Stimulated activated CD8-positive, alpha-beta memory T cell treated with anti-CD3 and anti-CD28 coated beads, Interleukin-15, amount 100 ng/mL, for 48 hours (primary cell): Measurements from ENCODE around the gene BABAM1.
A peak's percentile ranks its signal among the peaks of the same experiment; 100 is the strongest.
"Not testable (repeated sequence)": the region's sequence is repeated elsewhere in the genome, so short reads cannot be mapped to it uniquely, and the experiment has no call there.

Experiments used
- DNase-seq, 2 donors: peaks; one replicate each; pipeline ENCODE4 v3.0.0-alpha.2; 2020; ENCODE audit warnings: low read depth in 2 of 2

Gene BABAM1

GRCh38 chr19:17268754-17269153 lies 1.5 kb downstream of the BABAM1 start:
- DNase-seq = no peak

- not testable (repeated sequence) for DNase-seq
Observed at GRCh38 chr19:17274892-17275291, 7.6 kb downstream of the BABAM1 start.

DNA sequence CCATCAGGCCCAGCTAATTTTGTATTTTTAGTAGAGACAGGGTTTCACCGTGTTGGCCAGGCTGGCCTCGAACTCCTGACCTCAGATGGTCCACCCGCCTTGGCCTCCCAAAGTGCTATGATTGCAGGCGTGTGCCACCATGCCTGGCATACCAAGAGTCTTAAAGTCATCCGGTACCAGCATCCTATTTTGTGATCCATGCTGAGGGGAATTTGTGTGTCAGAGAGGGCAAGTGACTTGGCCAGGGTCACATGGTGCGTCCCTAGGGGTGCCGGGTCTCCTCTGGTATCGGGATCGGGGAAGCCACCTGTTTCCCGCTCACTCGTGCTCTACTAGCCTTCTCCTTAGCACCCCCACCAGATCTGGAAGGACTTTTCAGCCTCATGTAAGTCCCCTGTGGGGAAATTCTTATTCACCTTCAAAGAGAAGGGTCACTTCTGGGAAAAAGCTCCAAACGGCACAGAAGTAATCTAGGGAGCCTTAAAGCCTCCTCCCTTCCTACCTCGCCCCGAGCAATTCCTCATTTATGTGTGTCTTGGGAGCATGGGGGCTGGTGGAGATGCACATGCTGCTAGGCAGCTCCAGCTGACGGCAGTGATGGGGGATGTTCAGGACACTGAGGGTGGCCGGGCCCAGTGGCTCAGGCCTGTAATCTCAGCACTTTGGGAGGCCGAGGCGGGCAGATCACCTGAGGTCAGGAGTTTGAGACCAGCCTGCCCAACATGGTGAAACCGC lies 8.4 kb downstream of the BABAM1 start:
- no peak for DNase-seq

DNA sequence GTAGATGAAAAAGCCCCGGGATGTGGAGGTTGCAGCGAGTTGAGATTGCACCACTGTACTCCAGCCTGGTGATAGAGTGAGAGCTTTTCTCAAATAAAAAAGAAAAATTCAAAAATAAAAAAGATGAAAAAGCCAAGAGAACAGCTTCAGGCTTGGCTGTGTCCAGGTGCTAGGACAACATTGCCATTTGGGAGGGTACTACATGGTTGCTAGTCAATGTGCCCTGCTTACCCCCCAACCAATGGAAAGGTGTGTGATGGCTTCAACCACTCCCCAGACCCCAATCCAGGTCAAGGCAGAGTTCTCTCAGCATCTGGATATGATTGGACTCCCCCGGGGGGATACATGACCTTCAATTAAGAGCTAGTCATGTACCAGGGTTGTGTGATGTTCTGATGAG lies 12.2 kb downstream of the BABAM1 start:
- DNase-seq = no peak

- DNase-seq = peak; percentile 31 to 58
Observed at GRCh38 chr19:17281391-17282304, 14.4 kb downstream of the BABAM1 start, which contains the start of gene ANKLE1. ANKLE1 (plus strand) TSS chr19:17281901; CDS start chr19:17281921, 20 bp downstream.

- peak; percentile 68 to 70 for DNase-seq
Observed at GRCh38 chr19:17282488-17283125, 15.4 kb downstream of the BABAM1 start.

DNA sequence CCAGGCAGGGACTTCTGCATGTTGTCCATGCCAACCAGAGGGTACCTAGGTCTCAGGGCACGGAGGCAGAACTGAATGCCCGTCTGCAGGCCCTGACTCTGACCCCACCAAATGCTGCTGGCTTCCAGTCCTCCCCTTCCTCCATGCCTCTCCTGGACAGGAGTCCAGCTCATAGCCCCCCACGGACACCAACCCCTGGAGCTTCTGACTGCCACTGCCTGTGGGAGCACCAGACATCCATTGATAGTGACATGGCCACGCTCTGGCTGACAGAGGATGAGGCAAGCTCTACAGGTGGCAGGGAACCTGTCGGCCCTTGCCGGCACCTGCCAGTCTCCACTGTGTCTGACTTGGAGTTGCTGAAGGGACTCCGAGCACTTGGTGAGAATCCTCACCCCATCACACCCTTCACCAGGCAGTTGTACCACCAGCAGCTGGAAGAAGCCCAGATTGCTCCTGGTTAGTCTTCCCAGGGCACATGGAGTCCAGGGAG lies 16.3 kb downstream of the BABAM1 start:
- DNase-seq = no peak

DNA sequence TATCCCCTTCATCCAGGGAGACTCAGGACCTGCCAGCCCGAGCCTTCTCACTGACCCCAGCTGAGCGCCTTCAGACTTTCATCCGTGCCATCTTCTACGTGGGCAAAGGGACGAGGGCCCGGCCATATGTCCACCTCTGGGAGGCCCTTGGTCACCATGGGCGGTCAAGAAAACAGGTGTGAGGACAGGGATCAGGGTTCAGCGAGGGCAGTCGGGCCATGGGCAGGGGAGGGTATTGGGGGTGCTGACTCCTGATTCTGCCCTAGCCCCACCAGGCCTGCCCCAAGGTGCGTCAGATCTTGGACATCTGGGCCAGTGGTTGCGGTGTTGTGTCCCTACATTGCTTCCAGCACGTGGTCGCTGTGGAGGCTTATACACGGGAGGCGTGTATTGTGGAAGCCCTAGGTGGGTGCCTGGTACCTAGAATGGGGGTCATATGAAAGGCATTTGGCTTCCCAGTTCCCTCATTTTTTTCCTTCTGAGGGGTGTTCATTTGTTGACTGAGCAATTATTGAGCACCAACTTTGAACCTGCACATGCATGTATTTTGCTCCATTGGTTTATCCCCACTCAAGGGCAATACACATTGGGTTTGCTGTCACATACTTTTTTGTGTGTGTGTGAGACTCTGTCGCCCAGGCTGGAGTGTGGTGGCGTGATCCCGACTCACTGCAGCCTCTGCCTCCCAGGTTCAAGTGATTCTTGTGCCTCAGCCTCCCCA lies 18.3 kb downstream of the BABAM1 start:
- no peak for DNase-seq

GRCh38 chr19:17286263-17286662 lies 19.0 kb downstream of the BABAM1 start:
- DNase-seq = no peak

DNA sequence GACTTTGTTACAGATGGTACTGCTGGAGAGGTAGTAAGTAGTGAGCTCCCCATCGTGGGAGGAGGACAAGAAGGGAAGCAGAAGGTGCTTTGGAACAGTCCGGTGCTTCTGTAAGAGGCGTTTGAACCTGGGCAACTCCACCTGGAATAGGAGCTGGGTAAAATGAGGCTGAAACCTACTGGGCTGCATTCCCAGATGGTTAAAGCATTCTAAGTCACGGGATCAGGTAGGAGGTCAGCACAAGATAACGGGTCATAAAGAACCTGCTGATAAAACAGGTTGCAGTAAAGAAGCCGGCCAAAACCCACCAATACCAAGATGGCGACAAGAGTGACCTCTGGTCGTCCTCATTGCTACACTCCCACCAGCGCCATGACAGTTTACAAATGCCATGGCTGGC lies 19.5 kb downstream of the BABAM1 start:
- no peak for DNase-seq

DNA sequence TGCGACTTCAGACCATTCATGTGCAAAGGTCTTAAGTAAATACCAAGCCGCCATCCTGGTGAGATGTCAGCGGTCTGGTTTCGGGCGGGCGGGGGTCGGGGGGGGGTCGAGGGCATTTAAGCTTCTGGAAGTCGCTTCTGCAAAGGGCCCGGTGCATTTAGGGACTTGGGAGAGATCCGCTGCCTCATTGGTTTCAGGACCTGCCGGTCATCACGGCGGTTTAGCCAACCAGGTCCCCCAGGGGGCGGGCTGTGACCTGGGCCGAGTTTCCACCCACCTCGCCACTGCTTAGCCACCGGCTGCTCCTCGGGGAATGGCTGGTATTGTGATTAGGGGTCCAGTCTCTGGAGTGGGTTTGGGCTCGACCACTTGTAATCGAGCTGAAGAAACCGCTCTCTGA lies 22.2 kb downstream of the BABAM1 start:
- peak; percentile 44 to 60 for DNase-seq

DNA sequence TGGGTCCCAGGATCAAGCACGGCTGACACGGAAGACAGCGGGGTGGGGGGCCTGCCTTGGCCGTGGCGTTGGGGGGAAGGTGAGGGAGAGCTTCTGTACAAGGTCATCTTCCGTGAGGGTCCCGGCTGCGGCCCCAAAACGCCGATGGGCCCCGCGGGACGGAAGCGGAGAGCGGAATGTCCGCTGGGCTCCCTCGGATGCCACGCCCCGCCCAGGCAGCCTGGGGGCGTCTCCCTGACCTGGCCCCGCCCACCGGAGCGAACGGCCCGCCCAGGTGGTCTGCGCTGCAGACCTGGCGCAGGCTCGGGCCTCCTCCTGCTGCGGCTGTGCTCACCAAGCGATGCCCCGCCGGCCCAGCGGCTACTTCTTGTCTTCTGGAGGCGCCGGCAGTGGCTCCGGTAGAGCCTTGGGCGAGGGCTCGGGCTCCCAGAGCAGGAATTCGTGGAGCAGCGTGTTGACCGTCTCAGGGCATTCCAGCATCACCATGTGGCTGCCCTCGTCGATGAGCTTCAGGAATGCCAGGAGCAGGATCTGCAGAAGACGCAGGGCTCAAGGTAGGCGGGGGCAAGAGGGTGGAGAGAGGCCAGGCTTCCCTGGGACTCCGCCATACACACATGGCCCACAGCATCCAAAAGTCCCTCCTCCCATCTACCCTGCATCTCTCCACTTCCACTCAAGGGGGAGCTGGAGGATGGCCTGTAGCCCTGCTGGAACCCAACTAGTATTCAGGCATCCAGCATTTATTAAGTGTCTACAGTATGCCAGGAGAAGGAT lies 25.2 kb downstream of the BABAM1 start:
- DNase-seq = peak; percentile 74 to 77

- DNase-seq = no peak
Observed at GRCh38 chr19:17293605-17294004, 26.4 kb downstream of the BABAM1 start.

DNA sequence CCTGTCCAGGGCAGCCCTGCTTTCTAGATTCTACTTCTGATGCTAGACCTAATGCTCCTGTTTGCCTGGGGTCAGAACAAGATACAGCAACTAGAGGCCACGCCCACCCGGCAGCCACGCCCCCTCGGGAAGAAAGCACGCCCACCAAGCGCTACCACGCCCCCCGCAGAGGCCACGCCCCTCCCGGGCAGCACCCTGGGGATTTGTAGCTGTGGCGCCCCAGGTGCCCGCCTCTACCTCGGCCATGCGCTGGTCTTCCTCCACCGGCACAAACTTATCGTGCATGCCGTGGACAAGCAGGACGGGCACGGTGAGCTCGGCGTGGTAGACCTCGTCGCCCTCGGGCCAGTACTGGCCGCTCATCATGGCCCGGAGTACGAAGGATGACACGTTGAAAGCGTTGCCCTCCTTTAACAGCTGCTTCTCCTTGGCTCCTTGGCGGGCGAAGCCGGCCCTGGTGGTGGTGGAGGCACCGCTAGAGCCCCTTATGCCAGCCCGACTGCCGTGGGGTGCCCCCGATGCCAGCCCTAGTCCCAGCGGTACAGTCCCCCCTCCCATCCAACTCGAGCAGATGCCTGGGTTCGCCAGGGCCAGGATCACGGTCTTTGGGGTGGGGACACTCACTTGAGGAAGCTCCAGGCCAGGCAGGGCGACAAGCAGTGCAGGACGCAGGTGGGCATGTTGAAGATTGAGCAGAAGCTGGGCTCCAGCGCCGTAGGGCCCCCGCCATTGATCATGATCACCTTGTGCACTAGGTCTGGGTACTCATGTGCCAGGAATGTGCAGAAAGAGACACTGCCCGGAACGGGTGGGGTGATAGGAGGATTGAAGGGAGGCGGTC lies 27.0 kb downstream of the BABAM1 start:
- DNase-seq = peak; percentile 40 to 59

- DNase-seq = not testable (repeated sequence)
Observed at GRCh38 chr19:17295551-17295950, 28.3 kb downstream of the BABAM1 start.

DNA sequence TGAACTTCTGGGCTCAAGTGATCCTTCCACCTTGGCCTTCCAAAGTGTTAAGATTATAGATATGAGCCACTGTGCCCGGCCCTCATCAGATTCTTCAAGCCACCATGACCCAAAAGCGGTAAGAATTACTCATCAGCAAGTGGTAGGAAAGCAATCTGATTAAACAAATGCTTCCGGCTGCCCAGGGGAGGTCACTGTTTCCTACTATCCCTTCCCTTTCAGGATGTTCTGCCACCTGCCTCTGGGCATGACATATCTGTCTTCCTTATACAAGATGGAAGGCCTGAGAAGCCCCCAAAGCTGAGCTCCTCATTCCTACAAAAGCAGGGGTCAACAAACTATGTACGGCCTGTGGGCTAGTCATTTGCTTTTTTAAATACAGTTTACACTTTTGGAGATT lies 29.0 kb downstream of the BABAM1 start:
- no peak for DNase-seq

DNA sequence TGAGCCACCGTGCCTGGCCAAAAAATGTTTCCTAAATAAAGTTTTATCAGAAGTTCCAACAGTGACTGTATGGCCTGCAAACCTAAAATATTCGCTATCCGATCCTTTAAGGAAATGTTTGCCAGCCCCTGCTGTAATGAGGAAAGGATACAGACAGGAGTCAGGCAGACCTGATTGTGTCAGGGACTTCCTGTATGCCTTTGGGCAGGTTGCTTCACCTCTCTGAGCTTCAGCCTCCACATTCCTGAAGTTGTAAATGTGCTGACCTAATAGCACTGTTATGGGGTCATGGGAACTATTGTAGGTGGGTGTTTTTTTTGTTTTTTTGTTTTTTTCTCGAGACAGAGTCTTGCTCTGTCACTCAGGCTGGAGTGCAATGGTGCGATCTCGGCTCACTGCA lies 29.7 kb downstream of the BABAM1 start:
- no peak for DNase-seq

DNA sequence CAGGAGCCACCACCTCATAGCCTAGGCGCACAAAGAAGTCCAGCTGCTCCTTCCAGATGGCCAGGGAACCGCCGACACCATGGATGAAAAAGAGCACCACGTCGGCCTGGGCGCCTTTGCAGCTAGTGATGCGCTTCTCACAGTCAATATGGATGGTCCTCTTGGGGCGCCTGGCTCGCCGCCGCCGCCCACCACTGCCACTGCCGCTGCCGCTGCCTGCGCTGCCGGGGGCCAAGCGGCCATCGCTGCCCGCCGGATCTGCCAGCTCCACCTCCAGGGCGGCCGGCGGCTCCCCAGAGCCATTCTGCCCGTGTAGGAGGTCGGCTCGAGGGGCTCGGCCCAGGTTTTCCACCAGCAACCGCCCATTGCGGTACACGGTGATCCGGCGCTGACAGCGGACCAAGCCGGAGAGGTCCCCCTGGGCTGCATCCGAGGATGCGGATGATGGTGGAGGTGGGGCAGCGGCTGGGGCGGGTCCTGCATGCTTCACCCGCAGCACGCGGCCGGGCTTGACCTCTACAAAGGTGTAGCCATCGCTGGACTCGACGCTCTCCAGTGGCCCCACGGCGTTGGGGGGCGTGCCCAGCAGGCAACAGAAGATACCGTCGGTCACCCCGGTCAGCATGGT lies 33.9 kb downstream of the BABAM1 start:
- no peak for DNase-seq
